A549 (cell line): ENCODE data around the gene ACAP1.

Experiments used
- CTCF ChIP-seq: fragments of >200 bp; sonication (Bioruptor Twin); formaldehyde crosslinking; IDR thresholded peaks from 3 replicates; pipeline ENCODE4 v1.5.1; 2016
- HMGXB4 ChIP-seq: fragments of 250-450 bp; sonication (Bioruptor Pico); IDR thresholded peaks from 2 replicates; pipeline ENCODE4 v1.5.0; 2021; ENCODE audit warnings: mild to moderate bottlenecking, moderate library complexity, borderline replicate concordance
- POLR2A ChIP-seq: IDR thresholded peaks from 2 replicates; pipeline ENCODE4 v1.6.1; 2012; ENCODE audit warnings: mild to moderate bottlenecking, low read length
- SREBF2 ChIP-seq: fragments of 450-650 bp; IDR thresholded peaks from 2 replicates; pipeline ENCODE4 v1.6.1; 2014; ENCODE audit warnings: mild to moderate bottlenecking, moderate library complexity

GRCh38 chr17:7318121-7318860 is 18.0 kb upstream of the ACAP1 start:
- TF ChIP-seq CTCF (no peak), POLR2A (no peak), SREBF2 (no peak), HMGXB4 (no peak)
